Liver (tissue), 9 donors: ENCODE data around the gene GAB2. TPM values are rescaled to one million over a fixed set of nuclear protein-coding genes. Genes with fewer than 3 reads are reported as not detected.

ENCODE experiments used
- DNase-seq: peaks from one replicate; pipeline ENCODE4 v3.0.0-alpha.2; 2017; ENCODE audit warnings: low spot score
- H3K27ac ChIP-seq, 2 donors: one replicate each; pipeline ENCODE4 v1.7.0; 2013; ENCODE audit warnings: inconsistent platforms in 2 of 2, low read length in 2 of 2, control low read depth in 1 of 2, low read depth in 1 of 2, mild to moderate bottlenecking in 1 of 2
- H3K27me3 ChIP-seq, 4 donors: one replicate each; pipeline versions ENCODE4 v1.6.1 to v1.7.0; 2013; ENCODE audit warnings: low read length in 3 of 4, inconsistent platforms in 1 of 4, mild to moderate bottlenecking in 1 of 4, moderate library complexity in 1 of 4; ENCODE audit not compliant: control insufficient read depth in 4 of 4, insufficient read depth in 4 of 4
- H3K36me3 ChIP-seq, 4 donors: one replicate each; pipeline versions ENCODE4 v1.6.1 to v1.7.0; 2013; ENCODE audit warnings: low read length in 3 of 4, mild to moderate bottlenecking in 3 of 4, low read depth in 1 of 4, moderate library complexity in 1 of 4; ENCODE audit not compliant: control insufficient read depth in 4 of 4, insufficient read depth in 3 of 4
- H3K4me1 ChIP-seq, 4 donors: one replicate each; pipeline versions ENCODE4 v1.6.1 to v1.7.0; 2013; ENCODE audit warnings: low read length in 3 of 4, mild to moderate bottlenecking in 3 of 4, moderate library complexity in 1 of 4; ENCODE audit not compliant: control insufficient read depth in 4 of 4, insufficient read depth in 4 of 4
- H3K4me3 ChIP-seq, 3 donors: one replicate each; pipeline versions ENCODE4 v1.6.1 to v1.7.0; 2013; ENCODE audit warnings: low read length in 3 of 3, control low read depth in 1 of 3, low read depth in 1 of 3, mild to moderate bottlenecking in 1 of 3
- H3K9ac ChIP-seq, 2 donors: one replicate each; pipeline ENCODE4 v1.7.0; 2013; ENCODE audit warnings: low read length in 2 of 2, mild to moderate bottlenecking in 2 of 2, moderate library complexity in 2 of 2, control low read depth in 1 of 2, low read depth in 1 of 2
- H3K9me3 ChIP-seq, 4 donors: one replicate each; pipeline versions ENCODE4 v1.6.1 to v1.7.0; 2013; ENCODE audit warnings: low read length in 3 of 4; ENCODE audit not compliant: control insufficient read depth in 4 of 4
- CTCF ChIP-seq: fragments of 150-350 bp; IDR thresholded peaks from 2 replicates; pipeline ENCODE4 v1.5.1; 2017; ENCODE audit warnings: improper control_type of control experiment, low read depth, low read length; ENCODE audit not compliant: missing input control
- EGR1 ChIP-seq, 2 donors: IDR thresholded peaks; 2 replicates each; pipeline ENCODE4 v1.6.1; 2016 to 2018; ENCODE audit warnings: antibody characterized with exemption in 2 of 2, low read depth in 2 of 2
- FOXA1 ChIP-seq: IDR thresholded peaks from 2 replicates; pipeline ENCODE4 v1.6.1; 2016; ENCODE audit warnings: antibody characterized with exemption
- FOXA2 ChIP-seq: IDR thresholded peaks from 2 replicates; pipeline ENCODE4 v1.6.1; 2016; ENCODE audit warnings: antibody characterized with exemption
- HNF4G ChIP-seq: IDR thresholded peaks from 2 replicates; pipeline ENCODE4 v1.6.1; 2016; ENCODE audit warnings: antibody characterized with exemption
- JUND ChIP-seq, 2 donors: IDR thresholded peaks; 2 replicates each; pipeline ENCODE4 v1.6.1; 2016; ENCODE audit warnings: antibody characterized with exemption in 2 of 2
- REST ChIP-seq: IDR thresholded peaks from 2 replicates; pipeline ENCODE4 v1.6.1; 2016; ENCODE audit warnings: antibody characterized with exemption, mild to moderate bottlenecking
- RXRA ChIP-seq, 2 donors: IDR thresholded peaks; 2 replicates each; pipeline ENCODE4 v1.6.1; 2017 to 2018; ENCODE audit warnings: antibody characterized with exemption in 2 of 2, mild to moderate bottlenecking in 1 of 2
- TAF1 ChIP-seq: conservative IDR thresholded peaks from 2 replicates; pipeline ENCODE4 v1.6.1; 2016; ENCODE audit warnings: antibody characterized with exemption, mild to moderate bottlenecking
- YY1 ChIP-seq: IDR thresholded peaks from 2 replicates; pipeline ENCODE4 v1.6.1; 2016; ENCODE audit warnings: antibody characterized with exemption, mild to moderate bottlenecking
- WGBS: extraction: QIAGEN DNeasy Blood & Tissue Kit; methylation state at CpG from one replicate; pipeline ENCODE4 v1.1.7; 2013; 5-methylcytosine and 5-hydroxymethylcytosine counted together
- polyA plus RNA-seq, 2 donors: library from polyadenylated mRNA; stranded (reverse) in 1 of 2; unstranded in 1 of 2; fragments of 200-250 nt in 1 of 2; fragments of >200 nt in 1 of 2; fragmentation: Nextera tagmentation in 1 of 2; extraction: Ambion mirVana in 1 of 2; gene quantifications; one replicate each; pipeline versions ENCODE4 v1.2.1 to v1.2.3, GENCODE V29; 2013 to 2015
- total RNA-seq, 2 donors: library from RNA; depleted of rRNA; stranded (reverse); fragments of >200 nt; gene quantifications; one replicate each; pipeline ENCODE4 v1.2.3, GENCODE V29; 2014
- TF ChIP-seq, protein P1 (sequence below): IDR thresholded peaks from 2 replicates; pipeline ENCODE4 v1.6.1; 2016; ENCODE audit warnings: antibody characterized with exemption
- TF ChIP-seq, protein P2 (sequence below): IDR thresholded peaks from 2 replicates; pipeline ENCODE4 v1.6.1; 2016; ENCODE audit warnings: antibody characterized with exemption
- donor health status: healthy.
- donor health status: healthy.
- donor health status: healthy.
- donor health status: healthy.
- donor health status: healthy.

The GAB2 gene
- total and polyA plus RNA-seq, 4 donors: 1.3 to 3.6 (median 2.5) TPM

- 94% methylated on average over 5 of the region's 5 CpGs for WGBS
Measured at GRCh38 chr11:78300108-78300839, 117.3 kb downstream of the GAB2 start.

More at GRCh38 chr11:78300108-78300839, 117.3 kb downstream of the GAB2 start:
- Histone ChIP-seq H3K4me3 (no peak overlapping the region), H3K4me1 (peaks cover 0 to 22% (median 15%) of the 10 kb centered on the region in 4 donors), H3K36me3 (no peaks in the 10 kb centered on the region), H3K27me3 (no peaks in the 10 kb centered on the region), H3K27ac (no peak overlapping the region), H3K9me3 (no peaks in the 10 kb centered on the region), H3K9ac (no peak overlapping the region)
- no peak for TF ChIP-seq JUND (IDR thresholded peaks at IDR 0.05)
- TF ChIP-seq FOXA2: no peak
- TF ChIP-seq HNF4G: no peak
- no peak for TF ChIP-seq EGR1 (IDR thresholded peaks at IDR 0.05; ENCODE audit: low read depth in 2 of 2)
- TF ChIP-seq FOXA1: no peak
- TF ChIP-seq, protein P1, sequence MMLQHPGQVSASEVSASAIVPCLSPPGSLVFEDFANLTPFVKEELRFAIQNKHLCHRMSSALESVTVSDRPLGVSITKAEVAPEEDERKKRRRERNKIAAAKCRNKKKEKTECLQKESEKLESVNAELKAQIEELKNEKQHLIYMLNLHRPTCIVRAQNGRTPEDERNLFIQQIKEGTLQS: no peak
- no peak for TF ChIP-seq CTCF
- no peak for TF ChIP-seq TAF1
- TF ChIP-seq YY1: no peak
- no peak for TF ChIP-seq REST
- TF ChIP-seq, protein P2, sequence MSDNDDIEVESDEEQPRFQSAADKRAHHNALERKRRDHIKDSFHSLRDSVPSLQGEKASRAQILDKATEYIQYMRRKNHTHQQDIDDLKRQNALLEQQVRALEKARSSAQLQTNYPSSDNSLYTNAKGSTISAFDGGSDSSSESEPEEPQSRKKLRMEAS: no peak
- no peak for TF ChIP-seq RXRA (IDR thresholded peaks at IDR 0.05)
- DNase-seq: no peak
